OCI-LY7 (cell line): ENCODE data around the gene SLC7A7. TPM values are rescaled to one million over a fixed set of nuclear protein-coding genes. Genes with fewer than 3 reads are reported as not detected.

ENCODE experiments used
- BruUV-seq: library from RNA; stranded (reverse); fragments of 400-500 nt; replicated peaks from 2 replicates; lab custom pipeline; 2021; lab: Mats Ljungman, UMichigan
- CTCF ChIA-PET: fragments of 300-600 bp; sonication (Branson Sonifier 250); formaldehyde crosslinking; loops from one replicate; lab custom pipeline; 2022; ENCODE audit warnings: antibody characterized with exemption; ENCODE audit not compliant: unreplicated experiment; lab: Charles Lee
- POLR2A ChIA-PET: fragments of 300-600 bp; sonication (Branson Sonifier 250); formaldehyde crosslinking; loops from one replicate; lab custom pipeline; 2022; ENCODE audit warnings: antibody characterized with exemption; lab: Charles Lee
- DNase-seq: peaks from one replicate; pipeline ENCODE4 v3.0.0-alpha.2; 2015; ENCODE audit warnings: low spot score
- H2AFZ ChIP-seq: fragments of 200-600 bp; sonication (generic), shearing (Covaris generic); 2 replicates; pipeline ENCODE4 v1.6.1; 2014; ENCODE audit warnings: mild to moderate bottlenecking, antibody characterized with exemption, low read length, moderate library complexity
- H3K27ac ChIP-seq: fragments of 200-600 bp; sonication (generic); 2 replicates; pipeline ENCODE4 v1.5.1; 2014; ENCODE audit warnings: mixed run types, low read depth, mild to moderate bottlenecking, moderate library complexity, low read length, inconsistent platforms; ENCODE audit not compliant: poor library complexity, severe bottlenecking
- H3K36me3 ChIP-seq: fragments of 200-600 bp; sonication (generic); 2 replicates; pipeline ENCODE4 v1.6.1; 2014; ENCODE audit warnings: mild to moderate bottlenecking, antibody characterized with exemption, low read length, moderate library complexity, mixed read lengths; ENCODE audit not compliant: insufficient read depth
- H3K4me1 ChIP-seq: fragments of 200-600 bp; sonication (generic); 2 replicates; pipeline ENCODE4 v1.5.1; 2014; ENCODE audit warnings: mild to moderate bottlenecking, low read length; ENCODE audit not compliant: insufficient read depth, poor library complexity, severe bottlenecking
- H3K4me2 ChIP-seq: fragments of 200-600 bp; sonication (generic); 2 replicates; pipeline ENCODE4 v1.6.1; 2014; ENCODE audit warnings: mild to moderate bottlenecking, low read length
- H3K4me3 ChIP-seq: fragments of 200-600 bp; sonication (generic); 2 replicates; pipeline ENCODE4 v1.5.1; 2014; ENCODE audit warnings: mild to moderate bottlenecking, low read depth, low read length; ENCODE audit not compliant: poor library complexity, severe bottlenecking
- H3K79me2 ChIP-seq: fragments of 200-600 bp; sonication (generic); 2 replicates; pipeline ENCODE4 v1.6.1; 2016; ENCODE audit warnings: low read depth, mild to moderate bottlenecking, low read length, moderate library complexity, mixed read lengths; ENCODE audit not compliant: insufficient read depth
- H3K9me2 ChIP-seq: fragments of 200-600 bp; sonication (generic); 2 replicates; pipeline ENCODE4 v1.6.1; 2016; ENCODE audit warnings: mild to moderate bottlenecking, low read length, mixed read lengths; ENCODE audit not compliant: insufficient read depth
- H3K9me3 ChIP-seq: fragments of 200-600 bp; sonication (generic); 2 replicates; pipeline ENCODE4 v1.6.1; 2014; ENCODE audit warnings: mild to moderate bottlenecking, mixed run types, low read length, mixed read lengths
- H4K20me1 ChIP-seq: fragments of 200-600 bp; sonication (generic); 2 replicates; pipeline ENCODE4 v1.6.1; 2014; ENCODE audit warnings: mild to moderate bottlenecking, antibody characterized with exemption, low read length, moderate library complexity, mixed read lengths; ENCODE audit not compliant: insufficient read depth
- CTCF ChIP-seq: fragments of 200-600 bp; sonication (generic); conservative IDR thresholded peaks from 2 replicates; pipeline ENCODE4 v1.5.1; 2014; ENCODE audit warnings: mild to moderate bottlenecking, antibody characterized with exemption, low read length, moderate library complexity, mixed read lengths
- EZH2phosphoT487 ChIP-seq: fragments of 200-600 bp; sonication (generic); IDR thresholded peaks from 2 replicates; pipeline ENCODE4 v1.6.1; 2018; ENCODE audit warnings: low read depth, borderline replicate concordance, mild to moderate bottlenecking, mixed run types, antibody characterized with exemption, low read length, moderate library complexity, mixed read lengths
- intact Hi-C: fragments of 100-400 bp; cut with micrococcal nuclease; formaldehyde crosslinking; loops from one replicate; pipeline ENCODE4 v1.10.0; 2022; ENCODE audit not compliant: unreplicated experiment
- total RNA-seq, 2 experiments: library from RNA; depleted of rRNA in 1 of 2; stranded (reverse); fragments of >200 nt in 1 of 2; shearing (Covaris generic) in 1 of 2; gene quantifications; 2 replicates each; pipeline ENCODE4 v1.2.3, GENCODE V29; 2014 to 2022

The SLC7A7 gene
- total RNA-seq, 2 experiments from 2014 or later = 30.6 to 59.2 TPM

DNA sequence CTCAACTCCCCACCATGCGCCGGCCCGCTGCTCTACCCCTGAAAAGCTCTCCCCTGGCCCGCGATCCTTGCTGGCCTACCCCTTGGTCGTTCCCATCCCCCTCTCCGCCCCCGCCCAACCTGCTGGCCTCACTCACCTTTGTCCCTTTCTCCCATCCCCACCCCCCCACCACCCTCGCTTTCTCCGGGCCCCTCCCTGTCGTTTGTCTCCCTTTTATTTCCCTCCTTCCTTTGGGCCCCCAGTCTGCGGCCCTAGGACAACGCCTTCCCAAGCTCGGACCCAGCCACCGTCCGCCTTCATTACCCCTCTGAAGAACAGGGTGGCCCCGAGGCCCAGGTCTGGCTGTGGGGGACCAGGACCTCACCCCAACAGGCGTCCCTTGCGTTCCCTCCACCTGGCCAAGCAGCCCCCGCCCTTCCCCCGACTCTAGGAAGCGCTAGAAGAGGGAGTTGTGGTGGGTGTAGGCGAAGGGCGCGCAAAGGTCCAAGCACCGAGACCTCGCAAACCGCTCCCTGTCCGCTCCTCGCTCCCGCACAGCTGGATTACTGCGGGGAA, 6.9 kb upstream of the SLC7A7 start:
- H3K9me3 ChIP-seq = no peaks in the 10 kb centered on the region
- peak overlapping the region; percentile 82 for H3K27ac ChIP-seq
- no peaks in the 10 kb centered on the region for H3K36me3 ChIP-seq
- H2AFZ ChIP-seq = peak overlapping the region; percentile 84; the same call in 1 of the 2 replicates
- no peak overlapping the region for H3K4me3 ChIP-seq
- DNase-seq = no peak
- no peaks in the 10 kb centered on the region for H3K9me2 ChIP-seq
- no TSS peak for BruUV-seq
- TF ChIP-seq CTCF (no peak), EZH2phosphoT487 (no peak)
- no peaks in the 10 kb centered on the region for H4K20me1 ChIP-seq
- CTCF ChIA-PET = interaction anchor here (0.8 to 1.8 kb wide), 4 partner anchors 11 to 31 kb away, joined by 3 to 15 read pairs (median 6); no protein-coding TSS in a partner anchor
- H3K4me2 ChIP-seq = peak overlapping the region; percentile 73
- intact Hi-C loops = loop anchor here (2.0 to 5.0 kb wide), 2 partner anchors 50 to 79 kb away; partner anchors contain the start of gene LRP10
- H3K79me2 ChIP-seq = no peaks in the 10 kb centered on the region
- POLR2A ChIA-PET = interaction anchor here (1.0 to 3.7 kb wide), 7 partner anchors 15 to 56 kb away, joined by 4 to 42 read pairs (median 9); partner anchors contain the start of gene OXA1L
- H3K4me1 ChIP-seq = peaks cover 75% of the 10 kb centered on the region

- no TSS peak for BruUV-seq
- TF ChIP-seq CTCF (no peak), EZH2phosphoT487 (no peak)
- ChIA-PET CTCF (interaction anchor here (0.6 kb wide), 1 partner anchor 164 kb away, joined by 3 read pairs; no protein-coding TSS in a partner anchor), POLR2A (interaction anchor here (0.5 kb wide), 1 partner anchor 56 kb away, joined by 4 read pairs; no protein-coding TSS in a partner anchor)
- Histone ChIP-seq H3K4me3 (no peak overlapping the region), H3K27ac (peak overlapping the region; percentile 17), H3K4me2 (no peak overlapping the region), H3K4me1 (peaks cover 72% of the 10 kb centered on the region), H3K79me2 (no peaks in the 10 kb centered on the region), H4K20me1 (no peaks in the 10 kb centered on the region), H3K9me2 (no peaks in the 10 kb centered on the region), H2AFZ (no peak overlapping the region), H3K9me3 (no peaks in the 10 kb centered on the region), H3K36me3 (no peaks in the 10 kb centered on the region)
- no peak for DNase-seq
- intact Hi-C loops = loop anchor here (2.0 to 5.0 kb wide), 3 partner anchors 51 to 435 kb away; partner anchors contain the start of gene LRP10
These were observed 6.2 kb upstream of the SLC7A7 start for GRCh38 chr14:22821193-22822015.
